ENCODE data around the gene GOLGA2. TPM values are rescaled to one million over a fixed set of nuclear protein-coding genes. Genes with fewer than 3 reads are reported as not detected.
"Not testable (repeated sequence)": the region's sequence is repeated elsewhere in the genome, so short reads cannot be mapped to it uniquely, and the experiment has no call there.

GOLGA2 gene
- total RNA-seq, 2 donors from 2014 or later: 83.6 to 104 TPM

DNA sequence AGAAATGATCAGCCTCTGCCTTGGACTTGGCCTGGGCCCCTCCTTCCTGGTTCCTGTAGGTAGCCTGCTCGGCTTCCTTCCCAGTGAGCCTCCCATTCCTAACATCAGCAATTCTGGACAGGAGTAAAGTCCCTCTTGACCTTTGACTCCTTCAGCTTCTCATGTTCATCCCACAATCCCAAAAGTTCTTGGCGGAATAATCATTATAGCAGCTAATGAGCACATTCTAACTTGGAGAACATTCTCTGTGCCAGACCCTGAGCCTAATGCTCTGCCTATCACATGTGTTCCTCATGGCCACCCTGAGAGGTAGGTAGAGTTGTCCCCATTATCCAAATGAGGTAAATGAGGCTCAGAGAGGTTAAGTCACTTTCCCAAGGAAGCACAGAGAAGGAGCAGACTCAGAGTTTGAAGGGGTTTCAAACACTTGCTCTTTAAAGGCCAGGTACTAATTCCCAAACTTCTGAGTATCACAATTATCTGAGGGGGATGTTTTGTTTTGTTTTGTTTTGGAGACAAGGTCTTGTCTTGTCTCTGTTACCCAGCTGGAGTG, 21.5 kb upstream of the GOLGA2 start:
- ATAC-seq (peak; percentile 28), DNase-seq (no peak)
- intact Hi-C loops (cut with DNase I, micrococcal nuclease): no loop called here

GRCh38 chr9:128296340-128297220, 20.8 kb upstream of the GOLGA2 start:
- peak; percentile 28 to 55 for DNase-seq
- ATAC-seq: peak; percentile 82
- intact Hi-C loops (cut with DNase I, micrococcal nuclease): no loop called here

DNA sequence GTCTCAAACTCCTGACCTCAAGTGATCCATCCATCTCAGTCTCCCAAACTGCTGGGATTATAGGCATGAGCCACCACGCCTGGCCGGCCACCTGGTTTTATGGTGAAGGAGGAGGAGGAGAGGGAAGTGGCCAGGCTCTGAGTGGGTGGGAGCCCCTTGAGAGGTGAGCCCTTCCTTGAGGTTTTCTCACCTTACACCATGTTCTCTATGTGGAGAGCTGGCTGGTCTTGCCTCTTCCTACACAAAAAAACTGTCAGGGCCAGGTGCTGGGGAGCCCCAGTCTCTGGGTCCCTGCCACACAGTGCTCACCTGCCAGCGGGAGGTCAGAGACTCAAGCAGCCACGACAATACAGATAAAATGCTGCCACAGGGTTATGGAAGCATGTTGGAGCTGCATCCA, 18.3 kb upstream of the GOLGA2 start:
- DNase-seq: no peak
- ATAC-seq: no peak
- intact Hi-C loops (cut with DNase I, micrococcal nuclease): no loop called here

DNA sequence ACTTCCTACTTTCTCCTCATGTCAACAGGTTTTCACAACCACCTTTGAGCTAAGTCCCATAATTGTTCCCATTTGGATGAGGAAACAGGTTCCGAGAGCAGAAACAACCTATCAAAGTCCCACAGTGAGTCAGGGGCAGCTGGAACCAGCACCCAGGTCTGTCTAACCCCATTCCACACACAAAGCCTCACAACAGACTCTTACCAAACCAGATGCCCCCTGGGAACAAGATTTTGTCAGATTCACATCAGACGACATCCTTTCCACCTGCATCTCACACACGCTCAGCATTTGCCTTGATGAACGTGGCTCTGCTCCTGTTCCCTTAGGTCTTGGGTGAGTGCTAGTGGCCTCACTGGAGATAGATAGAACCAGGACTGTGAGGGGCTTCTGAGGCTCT, 17.3 kb upstream of the GOLGA2 start:
- intact Hi-C loops (cut with DNase I, micrococcal nuclease): no loop called here
- DNase-seq (no peak), ATAC-seq (no peak)

DNA sequence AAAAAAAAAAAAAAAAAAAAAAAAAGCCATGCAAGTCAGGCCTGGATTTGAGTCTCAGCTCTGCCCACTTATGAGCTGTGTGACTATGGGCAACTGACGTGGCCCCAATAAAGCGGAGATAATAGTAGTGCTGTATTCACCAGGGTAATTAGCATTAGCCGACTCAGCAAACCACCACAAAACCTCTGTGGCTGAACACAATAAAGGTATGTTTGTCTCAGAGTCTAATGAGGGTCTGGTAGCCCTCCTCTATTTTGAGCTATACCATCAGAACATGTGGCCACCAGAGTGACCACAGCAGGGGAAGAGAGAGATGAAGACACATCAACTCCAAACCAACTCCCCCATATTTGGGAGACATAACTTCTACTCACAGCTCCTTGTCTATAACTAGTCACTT, 16.2 kb upstream of the GOLGA2 start:
- no peak for ATAC-seq
- DNase-seq: no peak
- intact Hi-C loops (cut with DNase I, micrococcal nuclease): no loop called here

GRCh38 chr9:128288273-128289004, 12.6 kb upstream of the GOLGA2 start:
- DNase-seq (no peak), ATAC-seq (no peak)
- intact Hi-C loops (cut with DNase I, micrococcal nuclease): no loop called here

GRCh38 chr9:128286440-128286839, 10.6 kb upstream of the GOLGA2 start:
- ATAC-seq (no peak), DNase-seq (no peak)
- intact Hi-C loops (cut with DNase I, micrococcal nuclease): no loop called here

GRCh38 chr9:128285033-128285784, 9.4 kb upstream of the GOLGA2 start:
- DNase-seq: no peak
- no peak for ATAC-seq
- intact Hi-C loops (cut with DNase I, micrococcal nuclease): no loop called here

- intact Hi-C loops (cut with DNase I, micrococcal nuclease): no loop called here
- DNase-seq: no peak
- ATAC-seq: no peak
Observed at GRCh38 chr9:128282500-128282899, 6.7 kb upstream of the GOLGA2 start.

- intact Hi-C loops (cut with DNase I, micrococcal nuclease): no loop called here
- no peak for DNase-seq
- ATAC-seq: no peak
Observed at GRCh38 chr9:128280084-128280622, 4.3 kb upstream of the GOLGA2 start.

GRCh38 chr9:128279088-128280073, 3.6 kb upstream of the GOLGA2 start:
- ATAC-seq; intact Hi-C loops (cut with DNase I, micrococcal nuclease); DNase-seq: not testable (repeated sequence)

- DNase-seq (peak; percentile 39 to 47), ATAC-seq (peak; percentile 18)
- intact Hi-C loops (cut with DNase I, micrococcal nuclease): no loop called here
Observed at GRCh38 chr9:128276574-128277270, 915 bp upstream of the GOLGA2 start.

DNA sequence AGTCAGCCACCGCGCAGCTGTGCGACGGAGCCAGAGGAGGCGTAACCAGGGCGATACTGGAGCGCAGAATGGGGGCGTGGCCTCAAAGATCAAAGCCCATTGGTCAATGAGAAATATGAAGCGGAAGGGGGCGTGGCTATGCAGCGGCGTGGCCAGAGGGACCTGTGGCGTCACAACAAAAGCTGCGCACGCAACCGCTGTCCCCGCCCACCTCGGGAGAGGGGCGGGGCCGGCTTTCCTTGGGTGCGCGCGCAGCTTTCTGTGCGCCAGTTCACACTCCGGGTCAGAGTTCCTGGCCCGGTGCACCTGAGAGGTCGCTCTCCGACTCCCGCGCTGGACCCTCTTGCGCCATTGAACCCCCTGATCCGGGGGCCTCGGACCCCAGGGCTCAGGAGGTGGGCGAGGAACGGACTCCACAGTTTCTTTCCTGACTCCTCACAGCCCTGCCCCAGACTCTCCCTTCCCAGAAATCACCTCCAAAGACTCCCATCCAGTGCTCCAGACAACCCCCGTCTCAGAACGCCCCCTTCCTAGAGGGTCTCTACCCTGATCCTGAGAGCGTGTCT, 284 bp upstream of the GOLGA2 start, which contains the start of gene SWI5:
SWI5 (plus strand) TSS at position 269 of the 566 bp plus-strand sequence.
- ATAC-seq: peak; percentile 95
- intact Hi-C loops (cut with DNase I, micrococcal nuclease): no loop called here

GRCh38 chr9:128274245-128274644, 1.6 kb downstream of the GOLGA2 start:
- ATAC-seq (no peak), DNase-seq (no peak)
- intact Hi-C loops (cut with DNase I, micrococcal nuclease): no loop called here

More for the DNA sequence above, 284 bp upstream of the GOLGA2 start, which contains the start of gene SWI5:
- peak; percentile 100 for DNase-seq

DNA sequence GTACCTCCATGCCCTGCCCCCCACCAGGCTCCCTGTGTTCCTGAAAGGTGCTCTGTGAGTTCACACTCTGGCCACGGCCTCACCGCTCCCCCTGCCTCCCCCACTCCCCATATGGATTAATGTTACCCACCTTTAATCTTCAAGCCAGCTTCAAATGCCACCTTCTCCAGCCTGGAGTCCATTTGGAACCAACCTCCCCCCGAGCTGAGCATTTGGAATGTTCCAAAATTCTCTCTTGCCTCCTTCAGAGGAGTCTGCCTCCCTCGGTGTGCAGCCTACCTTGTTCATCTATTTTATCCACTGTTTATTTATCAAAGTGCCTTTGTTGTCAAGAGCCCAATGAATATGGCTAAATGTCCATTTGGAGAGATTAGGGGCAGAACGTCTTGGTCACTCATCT, 4.3 kb downstream of the GOLGA2 start:
- intact Hi-C loops (cut with DNase I, micrococcal nuclease): no loop called here
- ATAC-seq (no peak), DNase-seq (no peak)

- DNase-seq: no peak
- no peak for ATAC-seq
- intact Hi-C loops (cut with DNase I, micrococcal nuclease): no loop called here
Observed at GRCh38 chr9:128271112-128271511, 4.7 kb downstream of the GOLGA2 start.

Measured in left colon (tissue), 2 donors.